ENCODE data around the gene NHEJ1.

DNA sequence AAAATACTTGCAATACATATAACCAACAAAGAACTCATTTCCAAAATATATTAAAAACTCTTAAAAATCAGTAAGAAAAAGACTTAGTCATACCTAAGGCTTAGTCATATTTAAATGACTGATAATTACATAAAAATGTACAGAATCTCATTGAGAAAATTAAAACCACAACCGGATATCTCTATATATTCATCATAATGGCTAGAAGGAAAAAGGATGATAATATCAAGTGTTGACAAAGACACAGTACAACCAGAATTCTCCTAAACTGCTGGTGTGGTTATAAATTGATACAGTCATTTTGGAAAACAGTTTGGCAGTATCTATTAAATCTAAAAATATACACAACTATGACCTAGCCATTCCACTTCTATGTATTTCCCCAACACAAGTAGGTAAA, 72.8 kb downstream of the NHEJ1 start:
- TF ChIP-seq, protein P1, sequence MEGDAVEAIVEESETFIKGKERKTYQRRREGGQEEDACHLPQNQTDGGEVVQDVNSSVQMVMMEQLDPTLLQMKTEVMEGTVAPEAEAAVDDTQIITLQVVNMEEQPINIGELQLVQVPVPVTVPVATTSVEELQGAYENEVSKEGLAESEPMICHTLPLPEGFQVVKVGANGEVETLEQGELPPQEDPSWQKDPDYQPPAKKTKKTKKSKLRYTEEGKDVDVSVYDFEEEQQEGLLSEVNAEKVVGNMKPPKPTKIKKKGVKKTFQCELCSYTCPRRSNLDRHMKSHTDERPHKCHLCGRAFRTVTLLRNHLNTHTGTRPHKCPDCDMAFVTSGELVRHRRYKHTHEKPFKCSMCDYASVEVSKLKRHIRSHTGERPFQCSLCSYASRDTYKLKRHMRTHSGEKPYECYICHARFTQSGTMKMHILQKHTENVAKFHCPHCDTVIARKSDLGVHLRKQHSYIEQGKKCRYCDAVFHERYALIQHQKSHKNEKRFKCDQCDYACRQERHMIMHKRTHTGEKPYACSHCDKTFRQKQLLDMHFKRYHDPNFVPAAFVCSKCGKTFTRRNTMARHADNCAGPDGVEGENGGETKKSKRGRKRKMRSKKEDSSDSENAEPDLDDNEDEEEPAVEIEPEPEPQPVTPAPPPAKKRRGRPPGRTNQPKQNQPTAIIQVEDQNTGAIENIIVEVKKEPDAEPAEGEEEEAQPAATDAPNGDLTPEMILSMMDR (IDR thresholded peaks at IDR 0.05; ENCODE audit: insufficient read depth, low read length, poor library complexity, severe bottlenecking), result no peak
- no peak for TF ChIP-seq EZH2phosphoT487 (conservative IDR thresholded peaks at IDR 0.05; ENCODE audit: low read length)
